HAP-1 (cell line): Measurements from ENCODE around the gene ARHGAP21.

Source experiments
- DNase-seq, 2 experiments: peaks; one replicate each; pipeline ENCODE4 v3.0.0-alpha.2; 2016 to 2020; ENCODE audit warnings: low spot score in 2 of 2
- H3K27me3 ChIP-seq: fragments of 250-450 bp; sonication (Bioruptor Pico); 2 replicates; pipeline ENCODE4 v1.5.1; 2020; ENCODE audit warnings: low read depth, mild to moderate bottlenecking, moderate library complexity
- H3K36me3 ChIP-seq: fragments of 250-450 bp; sonication (Bioruptor Pico); replicated peaks from 2 replicates; pipeline ENCODE4 v1.5.1; 2020; ENCODE audit warnings: mild to moderate bottlenecking
- H3K4me1 ChIP-seq: fragments of 250-450 bp; sonication (Bioruptor Pico); 2 replicates; pipeline ENCODE4 v1.5.1; 2020; ENCODE audit warnings: mild to moderate bottlenecking
- H3K4me3 ChIP-seq: fragments of 250-450 bp; sonication (Bioruptor Pico); 2 replicates; pipeline ENCODE4 v1.5.1; 2020; ENCODE audit warnings: mild to moderate bottlenecking, moderate library complexity
- H3K9me3 ChIP-seq: fragments of 250-450 bp; sonication (Bioruptor Pico); 2 replicates; pipeline ENCODE4 v1.5.1; 2020; ENCODE audit warnings: mild to moderate bottlenecking, moderate library complexity
- in situ Hi-C: fragments of 300-500 bp; cut with MboI; formaldehyde crosslinking; loops from 3 replicates; pipeline ENCODE4 v1.14.3; 2020; ENCODE audit warnings: low sequenced_read_pairs, inconsistent platforms, mixed read lengths

The ARHGAP21 gene

GRCh38 chr10:24589265-24589664 is 134.4 kb downstream of the ARHGAP21 start:
- Histone ChIP-seq H3K9me3 (no peaks in the 10 kb centered on the region), H3K36me3 (peaks cover 46% of the 10 kb centered on the region), H3K4me3 (no peak overlapping the region), H3K4me1 (no peaks in the 10 kb centered on the region), H3K27me3 (no peaks in the 10 kb centered on the region)
- in situ Hi-C loops, result no loop called here
- DNase-seq, result no peak

- Histone ChIP-seq H3K4me3 (no peak overlapping the region), H3K4me1 (peaks cover 20% of the 10 kb centered on the region), H3K27me3 (no peaks in the 10 kb centered on the region), H3K36me3 (peaks cover 5% of the 10 kb centered on the region), H3K9me3 (no peaks in the 10 kb centered on the region)
- in situ Hi-C loops, result no loop called here
- DNase-seq, result no peak
Measured at GRCh38 chr10:24579906-24580305, 143.8 kb downstream of the ARHGAP21 start.

GRCh38 chr10:24579448-24579847 is 144.2 kb downstream of the ARHGAP21 start:
- Histone ChIP-seq H3K27me3 (no peaks in the 10 kb centered on the region), H3K4me1 (peaks cover 20% of the 10 kb centered on the region), H3K4me3 (no peak overlapping the region), H3K36me3 (peaks cover 5% of the 10 kb centered on the region), H3K9me3 (no peaks in the 10 kb centered on the region)
- in situ Hi-C loops, result no loop called here
- no peak for DNase-seq

- DNase-seq, result peak in 1 of 2 experiments; percentile 38
- Histone ChIP-seq H3K4me1 (peaks cover 20% of the 10 kb centered on the region), H3K27me3 (no peaks in the 10 kb centered on the region), H3K9me3 (no peaks in the 10 kb centered on the region), H3K36me3 (no peaks in the 10 kb centered on the region), H3K4me3 (no peak overlapping the region)
- in situ Hi-C loops, result no loop called here
Measured at GRCh38 chr10:24575481-24576002, 148.1 kb downstream of the ARHGAP21 start.

GRCh38 chr10:24574578-24575155 is 149.0 kb downstream of the ARHGAP21 start:
- no peaks in the 10 kb centered on the region for H3K27me3 ChIP-seq
- in situ Hi-C loops, result no loop called here
- no peaks in the 10 kb centered on the region for H3K36me3 ChIP-seq
- H3K4me1 ChIP-seq, result peaks cover 20% of the 10 kb centered on the region
- H3K9me3 ChIP-seq, result no peaks in the 10 kb centered on the region
- no peak for DNase-seq
- no peak overlapping the region for H3K4me3 ChIP-seq

- H3K4me3 ChIP-seq, result no peak overlapping the region
- no peaks in the 10 kb centered on the region for H3K9me3 ChIP-seq
- no peaks in the 10 kb centered on the region for H3K27me3 ChIP-seq
- in situ Hi-C loops, result no loop called here
- H3K36me3 ChIP-seq, result no peaks in the 10 kb centered on the region
- no peak for DNase-seq
- H3K4me1 ChIP-seq, result peaks cover 20% of the 10 kb centered on the region
Measured at GRCh38 chr10:24574161-24574560, 149.5 kb downstream of the ARHGAP21 start.

GRCh38 chr10:24571870-24572450 is 151.7 kb downstream of the ARHGAP21 start:
- H3K36me3 ChIP-seq, result no peaks in the 10 kb centered on the region
- H3K4me3 ChIP-seq, result no peak overlapping the region
- in situ Hi-C loops, result no loop called here
- H3K4me1 ChIP-seq, result peaks cover 13% of the 10 kb centered on the region
- DNase-seq, result no peak
- no peaks in the 10 kb centered on the region for H3K9me3 ChIP-seq
- no peaks in the 10 kb centered on the region for H3K27me3 ChIP-seq

- no peaks in the 10 kb centered on the region for H3K9me3 ChIP-seq
- peaks cover 6% of the 10 kb centered on the region; the same call in 1 of the 2 replicates for H3K4me1 ChIP-seq
- H3K4me3 ChIP-seq, result no peak overlapping the region
- no peaks in the 10 kb centered on the region for H3K36me3 ChIP-seq
- in situ Hi-C loops, result no loop called here
- no peaks in the 10 kb centered on the region for H3K27me3 ChIP-seq
- DNase-seq, result no peak
Measured at GRCh38 chr10:24570658-24571426, 152.8 kb downstream of the ARHGAP21 start.

- in situ Hi-C loops, result no loop called here
- Histone ChIP-seq H3K4me3 (no peak overlapping the region), H3K9me3 (no peaks in the 10 kb centered on the region), H3K27me3 (no peaks in the 10 kb centered on the region), H3K36me3 (no peaks in the 10 kb centered on the region), H3K4me1 (no peaks in the 10 kb centered on the region)
- no peak for DNase-seq
Measured at GRCh38 chr10:24569828-24570657, 153.6 kb downstream of the ARHGAP21 start.

- in situ Hi-C loops, result no loop called here
- no peak for DNase-seq
- no peak overlapping the region for H3K4me3 ChIP-seq
- no peaks in the 10 kb centered on the region for H3K4me1 ChIP-seq
- H3K27me3 ChIP-seq, result no peaks in the 10 kb centered on the region
- no peaks in the 10 kb centered on the region for H3K9me3 ChIP-seq
- H3K36me3 ChIP-seq, result no peaks in the 10 kb centered on the region
Measured at GRCh38 chr10:24569330-24569796, 154.3 kb downstream of the ARHGAP21 start.

- H3K4me3 ChIP-seq, result no peak overlapping the region
- H3K4me1 ChIP-seq, result no peaks in the 10 kb centered on the region
- no peak for DNase-seq
- H3K27me3 ChIP-seq, result no peaks in the 10 kb centered on the region
- H3K36me3 ChIP-seq, result no peaks in the 10 kb centered on the region
- H3K9me3 ChIP-seq, result no peaks in the 10 kb centered on the region
- in situ Hi-C loops, result no loop called here
Measured at GRCh38 chr10:24568042-24568441, 155.6 kb downstream of the ARHGAP21 start.

GRCh38 chr10:24561453-24561852 is 162.2 kb downstream of the ARHGAP21 start:
- no peaks in the 10 kb centered on the region for H3K27me3 ChIP-seq
- in situ Hi-C loops, result no loop called here
- H3K36me3 ChIP-seq, result no peaks in the 10 kb centered on the region
- no peak for DNase-seq
- H3K4me1 ChIP-seq, result no peaks in the 10 kb centered on the region; the same call in 1 of the 2 replicates
- H3K4me3 ChIP-seq, result no peak overlapping the region
- no peaks in the 10 kb centered on the region for H3K9me3 ChIP-seq
